IPS DF 4.7 (cell line): Measurements from ENCODE around the gene SARDH.

ENCODE experiments used
- DNase-seq: peaks from one replicate; pipeline ENCODE4 v3.0.0-alpha.2; 2013; ENCODE audit warnings: low spot score; ENCODE audit errors: extremely low read depth

SARDH gene

DNA sequence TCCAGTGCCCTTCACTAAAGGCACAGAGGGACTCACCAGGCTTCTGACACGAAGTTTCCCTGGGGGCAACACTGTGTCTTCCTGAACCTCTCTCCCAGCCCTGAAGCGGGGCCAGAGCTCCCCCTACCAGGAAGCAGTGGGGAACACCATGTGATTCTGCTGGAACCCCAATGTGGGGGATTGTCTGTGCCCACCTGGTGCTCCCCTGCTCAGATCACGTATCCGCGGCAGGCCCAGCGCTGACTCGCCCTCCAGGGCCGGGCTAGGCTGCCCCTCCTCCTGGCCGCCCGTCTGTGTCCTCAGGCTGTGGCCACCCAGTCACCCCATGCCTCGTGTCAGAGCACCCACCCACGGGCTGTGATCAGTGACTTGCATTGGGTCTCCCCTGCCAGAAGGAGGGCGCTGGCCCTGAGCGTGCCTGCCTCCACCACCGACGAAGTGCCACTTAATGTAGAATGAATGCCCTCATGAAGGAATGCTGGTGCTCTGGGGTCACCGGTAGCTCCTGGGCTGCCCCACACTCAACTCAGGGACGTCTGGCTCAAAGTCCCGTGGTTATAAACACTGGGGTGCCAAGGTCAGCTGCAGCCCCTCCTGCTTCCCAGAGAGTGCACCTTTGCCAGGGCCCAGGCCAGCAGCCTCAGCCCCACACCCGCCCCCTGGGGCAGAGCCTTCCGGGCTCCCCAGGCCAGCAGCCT is 22.1 kb downstream of the SARDH start:
- no peak for DNase-seq

DNA sequence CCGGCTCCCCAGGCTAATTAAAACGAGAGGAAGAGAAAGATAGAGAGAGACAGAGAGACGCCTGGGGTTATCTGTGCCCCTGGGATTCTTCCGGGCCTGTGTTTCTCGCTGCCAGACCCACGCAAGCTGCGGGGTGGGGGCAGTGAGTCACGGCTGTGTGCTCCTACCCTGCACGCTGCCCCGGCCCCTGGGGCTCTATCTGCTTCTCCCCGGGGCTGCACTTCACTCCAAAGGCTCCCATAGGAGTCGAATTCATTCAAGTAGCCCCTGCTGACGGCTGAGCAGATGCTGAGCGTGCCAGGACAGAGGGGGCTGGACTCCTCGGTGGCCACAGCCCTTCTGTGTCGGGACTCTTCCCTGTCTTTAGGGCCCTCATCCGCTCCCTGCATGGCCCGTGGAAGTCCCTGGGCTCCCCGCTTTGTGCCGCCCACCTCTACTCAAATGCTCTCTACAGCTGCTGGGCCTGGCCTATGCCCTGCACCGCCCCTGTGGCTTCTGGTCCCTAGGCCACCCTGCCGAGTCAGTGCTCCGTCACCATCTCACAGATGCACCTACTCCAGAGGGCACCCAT is 22.8 kb downstream of the SARDH start:
- DNase-seq = no peak

DNA sequence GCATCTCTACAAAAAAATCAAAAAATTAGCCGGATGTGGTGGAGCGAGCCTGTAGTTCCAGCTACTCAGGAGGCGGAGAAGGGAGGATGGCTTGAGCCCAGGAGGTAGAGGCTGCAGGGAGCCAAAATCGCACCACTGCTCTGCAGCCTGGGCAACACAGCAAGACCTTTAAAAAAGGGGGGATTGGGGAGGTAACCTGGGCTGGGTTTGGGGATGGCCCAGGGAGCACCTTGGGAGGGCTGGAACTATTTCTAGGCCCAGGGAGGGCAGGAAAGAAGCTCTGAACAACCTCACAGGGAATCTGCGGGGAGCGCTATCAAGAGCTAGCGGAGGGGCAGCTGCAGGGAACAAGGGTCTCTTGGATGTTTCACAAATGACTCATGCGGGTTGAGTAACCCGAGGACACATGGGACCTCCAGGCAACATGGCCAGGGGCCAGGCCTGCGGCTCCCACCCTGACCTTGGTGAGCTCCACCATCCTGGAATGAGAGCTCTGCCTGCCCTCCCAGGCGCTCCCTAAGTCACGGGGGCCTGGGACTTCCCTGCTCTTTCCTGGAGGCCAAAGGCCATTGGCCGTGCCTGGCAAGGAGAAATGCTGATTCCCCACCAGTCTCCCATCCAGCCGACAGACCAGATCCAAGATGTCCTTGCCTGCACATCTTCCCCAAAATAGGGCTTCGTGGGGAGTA is 23.4 kb downstream of the SARDH start:
- DNase-seq = no peak

DNA sequence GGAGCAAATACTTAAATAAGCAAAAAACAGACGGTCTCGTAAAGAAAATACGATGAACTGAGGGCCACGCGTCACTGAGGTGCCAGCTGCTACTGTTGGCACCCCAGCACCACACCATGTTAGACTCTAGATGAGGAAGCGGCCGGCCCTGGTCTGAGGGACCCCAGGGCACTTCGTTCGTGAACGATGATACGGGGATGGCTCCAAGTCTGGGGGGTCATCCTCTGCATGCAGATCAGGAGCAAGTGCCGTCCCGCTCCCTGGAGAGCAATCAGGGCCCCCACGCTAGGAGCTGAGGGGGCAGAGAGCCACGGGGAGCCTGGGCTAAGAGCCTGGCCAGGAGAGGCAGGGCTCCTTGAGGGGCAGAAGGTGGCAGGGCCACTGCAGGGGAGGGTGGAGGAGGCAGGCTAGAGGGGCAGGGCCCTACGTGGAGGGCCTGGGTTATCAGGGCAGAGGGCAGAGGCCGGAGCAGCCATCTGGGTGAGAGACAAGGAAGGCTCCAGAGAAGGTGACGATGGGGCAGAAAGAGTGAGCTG is 24.1 kb downstream of the SARDH start:
- DNase-seq = no peak

DNA sequence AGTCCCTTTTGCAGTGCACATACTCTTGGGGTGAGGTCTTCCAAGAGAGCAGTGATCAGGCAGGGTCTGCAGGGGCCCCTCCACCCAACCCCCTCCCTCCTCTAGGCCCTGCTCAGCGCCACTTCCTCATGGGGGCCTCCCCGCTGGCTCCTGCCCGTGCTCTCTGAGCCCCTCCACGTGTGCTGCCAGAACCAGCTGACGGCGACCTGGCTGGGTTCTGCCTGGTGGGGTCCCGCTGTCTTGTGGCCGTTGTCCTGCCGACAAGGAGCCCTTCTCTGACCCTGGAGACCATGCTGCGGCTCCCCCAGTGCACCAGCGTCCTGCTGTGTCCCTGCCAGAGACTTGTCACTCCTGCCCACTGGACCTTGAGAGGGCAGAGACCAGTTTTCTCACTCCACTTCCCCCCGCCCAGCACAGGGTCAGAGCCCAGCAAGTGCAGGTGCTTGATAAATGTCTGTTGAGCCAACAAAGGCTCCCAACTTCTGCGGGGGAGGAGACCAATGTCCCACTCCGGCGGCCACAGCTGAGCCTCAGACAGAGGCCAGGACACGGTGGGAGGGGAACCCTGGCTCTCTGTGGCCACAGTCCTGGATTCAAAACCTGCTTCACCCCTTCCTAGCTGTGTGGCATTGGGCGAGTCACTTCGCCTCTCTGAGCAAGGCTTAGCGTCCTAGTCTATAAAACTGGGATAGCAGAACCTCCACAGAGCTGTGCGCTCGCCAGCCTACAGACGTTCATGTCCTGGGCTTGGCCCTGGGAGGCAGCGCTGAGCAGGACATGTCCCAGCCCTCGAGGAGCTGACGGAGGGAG is 24.8 kb downstream of the SARDH start:
- DNase-seq = no peak

DNA sequence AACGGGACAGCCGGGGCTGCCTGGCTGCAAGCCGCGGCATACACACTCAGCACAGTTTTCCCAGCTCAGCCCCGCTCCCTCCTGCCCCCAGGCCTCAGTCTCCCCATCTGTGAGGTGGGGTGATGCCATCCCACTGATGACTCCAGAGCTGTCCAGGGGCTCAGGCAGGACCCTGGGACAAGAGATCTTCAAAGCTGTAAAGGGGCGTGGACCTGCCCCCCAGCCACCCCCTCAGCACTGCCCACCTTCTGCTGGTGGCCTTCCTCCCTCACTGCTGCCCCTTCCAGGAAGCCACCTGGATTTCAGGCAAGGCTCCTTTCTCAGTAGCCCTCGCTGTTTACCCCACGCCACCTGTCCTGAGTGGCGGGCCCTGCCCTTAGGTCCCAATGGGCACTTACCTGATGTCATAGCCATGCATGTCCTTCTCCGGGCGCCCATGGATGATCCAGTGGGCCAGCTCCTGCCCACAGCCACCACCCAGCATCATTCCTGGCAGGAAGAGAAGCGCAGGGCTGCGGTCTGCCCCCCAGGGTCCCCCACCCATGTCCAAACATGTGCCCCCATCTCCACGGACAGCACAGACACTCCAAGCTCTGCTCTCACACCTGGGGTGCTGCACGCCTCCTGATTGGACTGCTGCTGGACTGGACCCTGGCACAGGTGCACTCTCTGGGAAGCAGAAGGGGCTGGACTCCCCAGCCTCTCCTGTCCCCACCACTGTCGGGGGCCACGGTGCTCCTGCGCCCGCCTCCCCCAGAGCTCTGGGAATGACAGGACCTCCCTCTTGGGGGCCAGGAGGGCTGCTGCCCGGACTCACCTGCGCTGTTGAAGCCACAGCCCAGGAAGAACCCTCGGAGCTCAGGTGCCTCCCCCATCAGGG is 25.7 kb downstream of the SARDH start:
- DNase-seq = no peak

DNA sequence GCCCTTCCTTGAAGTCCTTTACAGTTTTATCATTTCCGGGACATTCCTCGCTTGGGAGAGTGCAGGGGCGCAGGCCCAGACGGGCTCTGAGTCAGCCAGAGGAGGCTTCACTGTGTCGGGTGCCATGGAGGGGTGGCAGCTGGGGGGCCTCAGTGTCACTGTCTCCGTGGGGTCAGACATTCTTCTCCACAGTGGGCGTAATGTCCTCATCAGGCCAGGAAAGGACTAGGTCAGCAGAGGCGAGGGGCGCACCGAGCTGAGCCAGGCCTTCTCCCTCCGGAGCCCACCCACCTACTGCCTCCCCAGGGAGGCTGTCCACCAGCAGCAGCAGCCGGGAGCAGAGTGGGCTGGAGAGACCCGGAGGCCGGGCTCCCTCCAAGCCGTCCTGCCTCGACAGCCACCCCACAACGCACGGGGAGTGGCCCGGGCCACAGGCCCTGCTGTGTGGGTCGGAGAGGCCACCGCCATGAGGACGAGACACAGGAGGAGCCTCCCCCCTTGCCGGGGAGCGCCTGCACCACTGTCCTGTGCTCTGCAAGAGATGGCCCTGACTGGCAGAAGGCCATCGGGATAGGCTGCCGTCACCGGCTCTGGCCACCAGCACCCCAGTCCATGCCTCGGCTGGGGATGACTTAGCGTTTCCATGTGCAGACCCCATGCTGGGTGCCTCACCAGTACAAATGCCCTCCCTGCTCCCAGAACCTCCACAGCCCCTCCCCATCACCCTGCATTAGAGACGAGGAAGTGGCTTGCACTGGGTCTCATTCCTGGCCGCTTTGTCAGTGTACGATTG is 26.5 kb downstream of the SARDH start:
- DNase-seq = no peak

DNA sequence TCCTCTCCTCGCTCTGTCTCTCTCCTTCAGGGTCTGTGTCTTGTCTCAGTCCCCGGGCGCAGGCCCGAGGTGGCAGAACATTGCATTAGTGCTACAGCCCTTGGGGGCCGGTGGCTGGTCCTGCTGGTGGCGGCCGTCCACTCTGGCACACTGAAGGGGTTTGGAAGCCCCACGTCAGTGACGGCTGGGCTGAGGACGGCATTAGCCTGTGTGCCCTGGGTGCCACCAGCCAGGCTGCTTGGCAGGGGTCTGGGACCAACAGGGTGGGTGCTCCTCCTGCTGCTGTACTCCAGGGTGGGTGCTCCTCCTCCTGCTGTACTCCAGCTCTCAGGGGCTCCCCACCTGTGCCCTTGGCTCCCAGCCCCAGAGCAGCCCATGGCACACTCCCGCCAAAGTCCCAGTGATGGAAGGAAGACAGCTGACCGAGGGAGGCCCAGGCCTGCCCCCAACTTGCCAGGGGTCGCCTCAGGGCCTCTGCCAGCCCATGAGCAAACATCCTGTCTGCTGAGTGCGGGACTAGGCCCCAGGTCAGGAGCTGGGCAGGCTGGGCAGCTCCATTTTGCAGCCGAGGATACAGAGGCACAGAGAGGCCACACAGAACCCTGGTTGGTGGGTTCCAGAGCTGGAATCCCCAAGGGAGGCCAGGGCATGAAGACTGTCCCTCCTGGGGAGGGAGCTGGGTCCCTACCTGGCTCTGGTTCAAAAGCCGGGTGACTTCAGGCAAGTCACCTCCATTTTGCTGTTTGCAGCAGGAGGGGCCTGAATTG is 27.3 kb downstream of the SARDH start:
- no peak for DNase-seq

DNA sequence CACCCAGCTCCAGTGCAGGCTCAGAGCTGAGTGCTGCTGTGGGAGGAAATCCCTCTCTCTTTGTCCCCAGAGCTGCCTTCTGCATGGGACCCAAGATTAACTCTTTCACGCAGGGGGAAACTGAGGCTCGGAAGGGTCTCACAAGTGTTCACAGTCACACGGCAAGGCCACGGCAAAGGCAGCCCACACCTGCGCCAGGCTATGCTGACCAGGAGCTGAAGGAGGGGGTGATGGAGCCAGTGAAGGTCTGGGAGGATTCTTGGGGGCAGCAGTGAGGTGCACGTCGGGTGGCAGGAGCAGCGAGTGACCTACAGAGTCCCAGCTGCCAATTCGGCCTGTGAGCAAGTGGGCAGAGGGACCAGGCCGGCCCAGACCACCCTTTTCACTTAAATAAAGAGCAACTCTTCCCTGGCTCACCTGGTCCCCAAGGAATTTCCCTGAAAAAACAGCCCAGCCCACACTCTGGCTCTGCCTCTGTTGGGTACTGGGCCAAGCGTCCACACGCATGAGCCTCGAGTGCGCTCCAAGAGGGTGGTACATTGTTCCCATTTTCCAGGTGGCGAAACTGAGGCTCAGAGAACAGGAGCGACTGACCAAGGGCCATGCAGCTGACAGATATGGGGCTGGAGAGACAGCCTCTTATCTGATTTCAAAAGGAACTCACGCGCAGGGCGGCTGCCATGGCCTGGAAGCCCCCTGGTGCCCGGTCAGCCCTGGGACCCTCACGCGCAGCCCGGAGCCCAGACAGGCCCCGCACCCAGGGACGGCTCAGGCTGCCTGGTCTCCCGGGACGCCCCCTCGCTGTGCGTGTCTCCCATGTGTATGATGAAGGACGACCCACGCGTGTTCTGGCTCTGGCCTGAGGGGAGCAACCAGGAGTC is 28.2 kb downstream of the SARDH start:
- DNase-seq = no peak

DNA sequence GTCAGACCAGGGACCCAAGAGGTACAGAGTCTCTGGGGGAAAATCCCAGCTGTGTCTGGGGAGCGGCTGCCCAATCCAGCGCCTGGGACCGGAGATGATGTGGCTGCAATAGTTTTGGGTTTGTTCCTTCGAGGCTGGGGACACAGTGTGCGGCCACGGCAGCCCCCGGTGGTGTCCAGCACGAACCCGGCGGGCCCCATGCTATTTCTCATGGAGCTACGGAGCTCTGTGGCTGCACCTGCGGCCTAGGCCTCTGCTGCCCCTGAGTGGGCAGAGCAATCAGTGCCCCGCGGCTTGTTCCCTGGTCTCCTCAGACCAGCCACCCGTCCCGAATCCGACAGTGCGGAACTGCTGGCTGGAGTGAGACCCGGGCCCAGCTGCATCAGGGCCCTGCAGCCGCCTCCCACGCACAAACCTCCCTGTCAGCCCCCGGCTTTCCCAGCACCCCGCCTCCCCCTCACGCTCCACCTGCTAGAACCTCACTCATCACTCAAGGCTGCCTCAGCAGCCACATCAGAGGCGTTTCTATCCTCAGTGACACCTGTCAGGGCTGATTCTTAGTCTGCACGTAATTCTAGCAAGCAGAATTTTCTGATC is 29.0 kb downstream of the SARDH start:
- DNase-seq = no peak

DNA sequence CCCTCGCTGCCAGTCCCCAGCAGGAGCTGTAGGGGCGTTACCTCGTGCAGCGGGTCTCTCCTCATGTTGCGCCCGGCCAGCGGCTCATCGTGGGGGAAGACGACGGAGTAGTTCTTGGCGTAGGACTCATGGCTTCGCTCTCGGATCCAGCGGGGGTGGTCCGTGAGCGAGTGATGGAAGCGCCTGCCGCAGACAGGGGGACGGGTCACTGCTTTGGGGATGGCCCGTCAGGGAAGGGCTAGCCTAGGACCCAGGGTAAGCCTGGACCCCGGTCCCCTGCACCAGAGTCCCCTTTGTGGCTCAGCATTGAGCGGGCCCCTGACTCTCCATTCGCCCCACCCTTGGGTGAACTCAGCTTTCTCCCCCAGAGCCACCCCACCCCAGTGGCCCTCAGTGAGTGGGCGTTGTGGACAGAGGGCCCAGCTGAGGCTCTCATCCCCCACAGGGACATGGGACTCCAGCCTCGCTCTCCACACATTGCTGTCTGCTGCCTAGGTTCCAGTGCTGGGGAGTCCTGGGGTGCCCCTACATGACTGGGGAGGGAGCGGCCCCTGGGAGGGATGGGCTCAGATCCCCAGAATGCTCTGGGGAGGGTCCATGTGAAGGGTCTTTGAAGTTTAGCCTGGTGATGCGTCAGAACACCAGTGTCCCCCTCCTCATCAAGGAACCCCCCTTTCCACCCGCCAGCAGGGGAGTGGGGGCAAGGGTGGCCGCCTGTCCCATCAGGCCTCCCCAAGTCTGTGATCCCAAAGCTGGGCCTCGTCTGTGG is 29.7 kb downstream of the SARDH start:
- no peak for DNase-seq

DNA sequence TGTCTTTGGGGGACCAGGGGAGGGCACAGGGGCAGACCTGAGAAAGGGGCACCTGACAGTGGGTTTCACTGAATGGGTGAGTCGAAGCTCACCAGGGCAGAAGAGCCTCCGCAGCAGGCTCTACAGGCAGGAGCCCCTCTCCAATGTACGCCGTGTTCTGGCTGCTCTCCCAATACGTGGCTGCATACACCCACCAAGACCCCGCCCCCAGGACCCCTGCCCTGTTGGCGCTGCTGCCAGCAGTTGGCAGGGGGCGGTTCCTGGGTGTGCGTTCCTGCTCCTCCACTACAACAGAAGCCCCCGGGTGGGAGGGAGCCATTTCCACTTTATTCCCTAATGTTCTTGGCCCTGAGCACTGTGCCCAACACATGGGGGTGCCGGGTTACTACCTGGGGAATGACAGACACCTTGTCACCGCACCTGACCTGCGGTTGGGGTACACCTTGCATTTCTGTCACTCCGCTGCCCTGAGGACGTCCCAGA is 30.3 kb downstream of the SARDH start:
- DNase-seq = no peak

DNA sequence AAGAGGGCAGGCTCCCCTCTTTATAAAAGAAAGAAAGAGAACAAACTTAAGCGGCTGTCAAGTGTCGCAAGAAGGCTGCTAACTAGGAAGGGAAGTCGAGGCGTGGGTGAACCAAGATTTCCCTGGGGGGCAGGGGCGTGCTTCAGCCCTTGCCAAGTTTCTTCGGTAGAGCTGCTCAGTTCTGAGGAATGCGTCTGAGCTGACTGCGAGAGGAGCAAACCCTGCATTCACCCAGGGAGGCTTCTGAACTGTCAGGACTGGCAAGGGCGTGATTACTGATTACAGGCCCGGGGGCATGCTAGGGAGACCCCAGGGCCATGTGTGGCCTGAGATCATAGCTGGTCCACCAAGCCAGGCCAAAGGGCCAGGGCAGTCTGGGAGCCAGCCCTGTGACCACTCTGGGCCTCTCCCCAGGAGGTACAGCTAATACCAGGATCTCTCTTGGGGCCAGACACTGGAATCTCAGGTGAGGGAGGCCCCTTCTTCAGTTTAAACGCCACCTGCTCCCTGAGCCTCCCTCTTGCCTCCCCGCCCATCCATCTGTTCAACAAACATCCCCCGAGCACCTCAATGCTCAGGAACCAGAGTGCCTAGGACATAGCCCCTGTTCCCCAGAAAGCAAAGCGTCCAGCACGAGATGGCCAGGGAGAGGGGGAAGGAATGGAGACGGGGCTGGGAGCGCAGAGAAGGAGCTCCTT is 30.9 kb downstream of the SARDH start:
- DNase-seq = no peak

DNA sequence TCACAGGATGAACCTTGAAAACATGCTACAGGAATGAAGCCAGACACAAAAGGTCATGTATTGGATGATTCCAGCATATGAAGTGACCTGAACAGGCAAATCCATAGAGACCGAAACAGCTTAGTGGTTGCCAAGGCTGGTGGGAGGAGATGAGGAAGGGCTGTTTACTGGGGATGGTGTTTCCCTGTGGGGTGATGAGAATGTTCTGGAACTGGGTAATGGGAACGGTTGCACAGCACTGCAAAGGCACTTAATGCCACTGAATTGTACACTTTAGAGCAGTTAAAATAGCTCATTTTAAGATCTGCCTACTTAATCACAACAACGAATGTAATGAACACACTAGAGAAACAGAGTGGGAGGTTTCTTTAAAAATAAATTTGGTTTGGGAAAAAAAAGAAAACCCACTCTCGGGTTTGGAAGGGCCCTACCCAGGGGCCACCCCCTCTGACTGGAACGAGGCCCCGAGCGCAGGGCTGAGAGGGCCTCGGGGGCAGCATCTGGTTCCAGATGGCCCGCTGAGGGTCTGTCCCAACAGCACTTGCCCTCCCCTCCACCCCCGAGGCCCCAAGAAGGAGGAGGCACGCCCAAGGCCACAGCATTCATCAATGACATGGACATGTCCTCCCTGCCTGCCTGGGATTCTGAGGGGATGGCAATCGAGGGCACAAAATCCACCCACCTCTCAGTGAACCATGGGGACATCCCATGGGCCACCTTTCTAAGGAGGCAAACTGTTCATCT is 31.7 kb downstream of the SARDH start:
- DNase-seq = no peak

DNA sequence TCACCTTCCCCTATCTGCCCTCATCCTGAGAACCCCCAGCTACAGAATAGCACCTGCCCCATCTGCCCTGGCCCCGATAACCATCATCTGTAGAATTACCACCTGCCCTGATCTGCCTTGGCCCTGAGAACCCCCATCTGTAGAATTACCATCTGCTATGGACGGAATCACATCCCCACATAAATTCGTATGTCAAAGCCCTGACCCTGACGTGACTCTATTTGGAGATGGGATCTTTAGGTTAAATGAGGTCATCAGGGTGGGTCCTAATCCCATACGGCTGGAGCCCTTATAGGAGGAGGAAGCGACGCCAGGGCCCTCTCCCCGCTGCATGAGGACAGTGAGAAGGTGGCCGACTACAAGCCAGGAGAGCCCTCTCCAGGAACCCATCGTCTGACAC is 32.6 kb downstream of the SARDH start:
- no peak for DNase-seq
